Naive B cell (primary cell): ENCODE measurements around the gene ADCY2. TPM values are rescaled to one million over a fixed set of nuclear protein-coding genes. Genes with fewer than 3 reads are reported as not detected.
A peak's percentile ranks its signal among the peaks of the same experiment; 100 is the strongest.

ENCODE experiments used
- ATAC-seq, 2 donors: fragments of 150-1000 bp; cut with Tn5 transposase; 2 replicates each; pipeline ENCODE4 v1.10.0; 2021; ENCODE audit warnings: low read depth in 2 of 2, mild to moderate bottlenecking in 2 of 2, moderate library complexity in 2 of 2
- DNase-seq: peaks from one replicate; pipeline ENCODE4 v3.0.0; 2022
- H3K27ac Mint-ChIP-seq, 6 donors: one replicate each; pipeline ENCODE4 v1.8.0; 2020 to 2022; ENCODE audit warnings: mild to moderate bottlenecking in 6 of 6, mixed read lengths in 6 of 6, moderate library complexity in 5 of 6, inconsistent platforms in 2 of 6
- H3K27me3 Mint-ChIP-seq, 3 donors: one replicate each; pipeline ENCODE4 v1.8.0; 2021 to 2022; ENCODE audit warnings: mixed read lengths in 3 of 3, mild to moderate bottlenecking in 1 of 3
- H3K36me3 Mint-ChIP-seq, 2 donors: one replicate each; pipeline ENCODE4 v1.8.0; 2020 to 2022; ENCODE audit warnings: mixed read lengths in 2 of 2, inconsistent platforms in 1 of 2, mild to moderate bottlenecking in 1 of 2
- H3K4me1 Mint-ChIP-seq, 3 donors: one replicate each; pipeline ENCODE4 v1.8.0; 2020 to 2022; ENCODE audit warnings: mixed read lengths in 3 of 3, inconsistent platforms in 1 of 3, mild to moderate bottlenecking in 1 of 3, moderate library complexity in 1 of 3
- H3K4me3 Mint-ChIP-seq, 8 donors: one replicate each; pipeline ENCODE4 v1.8.0; 2020 to 2022; ENCODE audit warnings: mild to moderate bottlenecking in 8 of 8, mixed read lengths in 8 of 8, moderate library complexity in 8 of 8, inconsistent platforms in 2 of 8
- H3K9me3 Mint-ChIP-seq, 7 donors: one replicate each; pipeline ENCODE4 v1.8.0; 2020 to 2022; ENCODE audit warnings: mixed read lengths in 7 of 7, mild to moderate bottlenecking in 5 of 7, inconsistent platforms in 2 of 7, moderate library complexity in 1 of 7
- polyA plus RNA-seq, 6 donors: library from polyadenylated mRNA; unstranded; fragments of 300-500 nt; fragmentation: Illumina TruSeq; gene quantifications; one replicate each; pipeline ENCODE4 v1.2.3, GENCODE V29; 2021; ENCODE audit warnings: low read depth in 6 of 6

The ADCY2 gene
- polyA plus RNA-seq, 6 donors from 2014 or later, result not detected

DNA sequence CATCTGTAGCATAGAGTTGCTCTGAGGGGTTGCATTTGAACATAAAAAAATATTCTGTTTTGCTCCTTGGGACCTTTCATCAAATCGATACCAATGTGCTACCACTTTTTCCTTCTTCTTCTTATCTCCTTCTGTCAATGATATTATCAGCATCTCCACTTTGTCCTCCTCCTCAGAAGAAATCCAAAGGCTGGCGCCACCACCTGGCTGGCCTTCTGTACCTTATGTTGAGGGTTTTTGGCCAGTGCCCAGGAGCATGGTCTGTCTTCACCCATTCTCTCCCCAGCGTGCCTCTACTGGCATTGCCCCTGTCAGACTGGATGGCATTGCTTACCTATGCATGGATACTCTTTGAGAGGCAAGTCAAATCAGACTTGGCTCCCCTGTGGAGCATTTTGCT is 287.8 kb downstream of the ADCY2 start:
- peaks cover 0 to 8% (median 0%) of the 10 kb centered on the region in 7 donors for H3K9me3 Mint-ChIP-seq
- H3K4me1 Mint-ChIP-seq, result no peaks in the 10 kb centered on the region
- no peak for DNase-seq
- no peak overlapping the region for H3K4me3 Mint-ChIP-seq
- no peaks in the 10 kb centered on the region for H3K36me3 Mint-ChIP-seq
- H3K27me3 Mint-ChIP-seq, result no peaks in the 10 kb centered on the region
- no peak overlapping the region for H3K27ac Mint-ChIP-seq
- no peak for ATAC-seq

DNA sequence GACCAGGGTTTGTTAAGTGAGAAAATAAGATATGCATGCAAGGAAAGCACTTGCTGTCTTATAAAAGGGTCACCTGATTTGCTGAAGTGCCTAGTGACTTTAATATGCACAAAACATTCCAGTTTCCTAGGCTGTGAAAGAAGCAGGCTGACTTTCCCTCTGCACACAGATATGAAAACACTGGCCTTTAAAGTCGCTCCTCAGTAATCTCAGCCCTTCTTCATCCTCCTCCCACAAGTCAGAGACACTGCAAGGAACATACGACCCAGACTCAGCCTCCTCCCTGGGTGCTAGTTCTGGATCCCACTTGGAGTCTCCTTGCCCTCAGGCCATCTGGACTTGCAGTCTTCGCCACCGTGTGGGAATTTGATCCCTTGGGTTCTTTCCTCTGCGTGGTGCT is 288.9 kb downstream of the ADCY2 start:
- H3K4me3 Mint-ChIP-seq, result no peak overlapping the region
- H3K36me3 Mint-ChIP-seq, result no peaks in the 10 kb centered on the region
- H3K9me3 Mint-ChIP-seq, result peaks cover 0 to 6% (median 0%) of the 10 kb centered on the region in 7 donors
- no peak overlapping the region for H3K27ac Mint-ChIP-seq
- H3K4me1 Mint-ChIP-seq, result no peaks in the 10 kb centered on the region
- DNase-seq, result no peak
- no peak for ATAC-seq
- no peaks in the 10 kb centered on the region for H3K27me3 Mint-ChIP-seq

GRCh38 chr5:7686794-7687193 is 290.9 kb downstream of the ADCY2 start:
- Mint-ChIP-seq H3K4me3 (no peak overlapping the region), H3K27me3 (no peaks in the 10 kb centered on the region), H3K9me3 (peaks cover 0 to 3% (median 0%) of the 10 kb centered on the region in 7 donors), H3K27ac (no peak overlapping the region), H3K4me1 (no peaks in the 10 kb centered on the region), H3K36me3 (no peaks in the 10 kb centered on the region)
- no peak for ATAC-seq
- DNase-seq, result no peak

DNA sequence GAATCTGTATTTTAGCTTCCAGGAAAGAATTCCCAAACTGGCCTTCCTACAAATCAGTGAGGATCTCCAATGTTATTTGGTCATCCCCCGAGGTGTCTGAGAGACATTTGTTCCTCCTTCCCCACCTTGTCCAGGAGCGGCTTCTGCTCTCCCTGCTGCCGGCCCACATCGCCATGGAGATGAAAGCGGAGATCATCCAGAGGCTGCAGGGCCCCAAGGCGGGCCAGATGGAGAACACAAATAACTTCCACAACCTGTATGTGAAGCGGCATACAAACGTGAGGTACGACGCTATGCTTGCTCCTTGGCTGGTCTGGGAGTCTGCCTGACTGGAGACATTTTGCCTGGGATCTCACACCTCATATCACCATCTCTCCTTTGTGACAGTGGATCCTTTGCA is 294.6 kb downstream of the ADCY2 start:
- Mint-ChIP-seq H3K27ac (no peak overlapping the region), H3K9me3 (peaks cover 0 to 7% (median 2%) of the 10 kb centered on the region in 7 donors)
- ATAC-seq, result no peak

GRCh38 chr5:7705261-7705660 is 309.3 kb downstream of the ADCY2 start:
- Mint-ChIP-seq H3K27ac (no peak overlapping the region), H3K9me3 (peaks cover 0 to 7% (median under 1%) of the 10 kb centered on the region in 7 donors), H3K4me1 (no peaks in the 10 kb centered on the region), H3K4me3 (peak overlapping the region in 1 of 8 donors; percentile 3), H3K36me3 (no peaks in the 10 kb centered on the region), H3K27me3 (peaks cover 0 to 4% (median 0%) of the 10 kb centered on the region in 3 donors)
- DNase-seq (no peak), ATAC-seq (no peak)

More for the DNA sequence above, 294.6 kb downstream of the ADCY2 start:
- Mint-ChIP-seq H3K27me3 (no peaks in the 10 kb centered on the region), H3K36me3 (no peaks in the 10 kb centered on the region), H3K4me3 (no peak overlapping the region), H3K4me1 (no peaks in the 10 kb centered on the region)
- DNase-seq, result no peak

DNA sequence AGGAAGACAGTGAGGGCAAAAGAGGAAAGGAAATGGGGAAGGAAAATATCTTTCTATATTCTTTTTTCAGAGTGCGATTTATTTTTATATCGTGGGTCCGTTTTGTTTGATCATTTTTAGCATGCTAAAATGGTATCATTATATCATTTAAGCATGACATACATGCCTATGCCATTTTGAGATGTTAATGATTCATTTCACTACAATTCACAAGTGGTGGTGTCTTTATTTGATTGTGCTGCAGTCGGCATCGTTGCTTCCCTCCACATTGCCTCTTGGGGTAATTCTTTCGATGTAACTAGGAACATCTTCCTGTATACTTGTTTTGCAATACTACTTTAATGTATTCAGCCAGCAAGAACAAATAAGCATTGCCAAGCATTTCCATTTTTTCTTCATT is 309.8 kb downstream of the ADCY2 start:
- Mint-ChIP-seq H3K9me3 (peaks cover 0 to 7% (median 1%) of the 10 kb centered on the region in 7 donors), H3K27me3 (peaks cover 0 to 4% (median 0%) of the 10 kb centered on the region in 3 donors), H3K4me1 (no peaks in the 10 kb centered on the region), H3K27ac (no peak overlapping the region), H3K4me3 (no peak overlapping the region), H3K36me3 (no peaks in the 10 kb centered on the region)
- DNase-seq (no peak), ATAC-seq (no peak)

DNA sequence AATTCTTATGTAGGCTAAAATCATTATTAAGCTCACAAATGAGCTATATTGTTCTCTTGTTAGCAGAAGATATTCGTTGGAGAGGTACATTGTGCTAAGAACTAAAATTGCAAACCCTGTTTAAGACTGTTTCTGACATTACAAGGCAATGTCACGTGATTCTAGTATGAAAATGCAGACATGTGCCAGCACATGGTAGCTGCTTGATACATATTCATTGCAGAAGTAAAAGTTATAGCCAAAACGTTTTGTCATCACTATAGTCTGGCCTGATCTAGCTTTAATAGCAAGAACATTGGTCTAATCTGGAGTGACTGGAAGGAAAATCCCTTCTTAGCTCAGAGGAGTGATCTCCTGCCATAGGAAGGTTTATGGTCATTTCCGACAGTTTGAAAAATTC is 310.3 kb downstream of the ADCY2 start:
- ATAC-seq, result no peak
- no peak for DNase-seq
- Mint-ChIP-seq H3K9me3 (peaks cover 0 to 7% (median 1%) of the 10 kb centered on the region in 7 donors), H3K27me3 (peaks cover 0 to 4% (median 0%) of the 10 kb centered on the region in 3 donors), H3K4me3 (no peak overlapping the region), H3K36me3 (no peaks in the 10 kb centered on the region), H3K4me1 (no peaks in the 10 kb centered on the region), H3K27ac (no peak overlapping the region)

DNA sequence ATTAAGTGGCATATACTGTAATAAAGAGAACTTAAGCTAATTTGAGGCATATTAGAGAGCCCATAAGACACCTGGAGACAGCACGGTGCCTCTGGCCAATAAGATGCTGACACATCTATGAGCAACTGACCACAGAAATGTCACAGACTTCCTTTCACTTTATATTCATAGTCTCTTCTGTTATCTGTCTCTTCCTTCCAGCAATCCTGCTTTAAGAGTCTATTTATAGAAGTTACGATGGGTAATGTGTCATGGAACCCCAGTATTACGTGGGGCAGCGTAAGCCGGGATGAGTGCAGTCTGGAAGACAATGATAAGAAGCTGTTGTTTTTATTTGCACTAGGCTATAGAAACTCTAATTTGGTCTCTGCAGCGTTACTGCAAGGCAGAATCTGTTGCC is 318.2 kb downstream of the ADCY2 start:
- Mint-ChIP-seq H3K4me3 (no peak overlapping the region), H3K9me3 (peaks cover 0 to 5% (median 1%) of the 10 kb centered on the region in 7 donors), H3K36me3 (no peaks in the 10 kb centered on the region), H3K27me3 (no peaks in the 10 kb centered on the region), H3K27ac (no peak overlapping the region), H3K4me1 (no peaks in the 10 kb centered on the region)
- ATAC-seq (no peak), DNase-seq (no peak)

DNA sequence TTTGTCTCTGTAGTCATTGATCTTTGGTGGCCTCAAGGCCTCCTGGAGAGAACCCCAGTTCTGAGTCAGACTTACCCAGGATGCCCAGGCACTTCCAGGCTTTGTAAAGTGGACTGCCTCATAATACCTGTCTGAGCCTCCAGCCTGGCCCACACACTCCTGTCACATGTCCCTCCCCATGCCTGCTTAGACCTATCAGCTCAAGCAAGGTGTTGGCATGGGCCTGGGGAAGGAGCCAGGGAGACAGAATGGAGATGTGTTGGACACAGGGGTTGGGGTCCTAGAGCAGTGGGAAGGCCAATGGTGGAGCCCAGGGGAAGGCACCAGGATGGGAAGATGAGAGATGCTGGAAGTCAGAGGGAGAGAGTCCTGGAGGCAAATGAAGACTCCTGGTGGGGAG is 318.8 kb downstream of the ADCY2 start:
- no peaks in the 10 kb centered on the region for H3K36me3 Mint-ChIP-seq
- H3K9me3 Mint-ChIP-seq, result peaks cover 0 to 5% (median 1%) of the 10 kb centered on the region in 7 donors
- no peaks in the 10 kb centered on the region for H3K4me1 Mint-ChIP-seq
- DNase-seq, result no peak
- peaks cover 0 to 3% (median 0%) of the 10 kb centered on the region in 3 donors for H3K27me3 Mint-ChIP-seq
- ATAC-seq, result no peak
- H3K4me3 Mint-ChIP-seq, result no peak overlapping the region
- H3K27ac Mint-ChIP-seq, result no peak overlapping the region

DNA sequence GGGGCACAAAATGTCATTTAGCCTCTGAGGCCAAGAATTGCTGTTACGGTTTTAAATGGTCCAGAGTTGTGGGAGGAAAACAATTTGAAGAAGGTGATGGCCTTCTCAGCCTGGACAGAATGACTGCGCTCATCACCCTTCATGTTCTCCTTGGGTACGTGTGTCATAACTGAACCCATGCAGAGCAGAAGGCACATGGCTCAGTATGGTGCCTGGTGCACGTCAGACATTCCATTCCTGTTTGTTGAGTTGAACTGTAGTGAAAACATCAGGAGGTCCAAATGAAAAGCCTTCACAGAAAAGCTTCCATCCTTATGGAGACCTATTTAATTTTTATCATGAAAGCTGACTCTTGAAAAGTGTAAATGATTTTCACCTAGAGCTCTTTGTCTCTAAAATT is 321.8 kb downstream of the ADCY2 start:
- H3K4me1 Mint-ChIP-seq, result no peaks in the 10 kb centered on the region
- H3K9me3 Mint-ChIP-seq, result peaks cover 0 to 7% (median 2%) of the 10 kb centered on the region in 7 donors
- ATAC-seq, result no peak
- DNase-seq, result no peak
- no peak overlapping the region for H3K27ac Mint-ChIP-seq
- no peak overlapping the region for H3K4me3 Mint-ChIP-seq
- peaks cover 0 to 3% (median 0%) of the 10 kb centered on the region in 3 donors for H3K27me3 Mint-ChIP-seq
- H3K36me3 Mint-ChIP-seq, result no peaks in the 10 kb centered on the region

DNA sequence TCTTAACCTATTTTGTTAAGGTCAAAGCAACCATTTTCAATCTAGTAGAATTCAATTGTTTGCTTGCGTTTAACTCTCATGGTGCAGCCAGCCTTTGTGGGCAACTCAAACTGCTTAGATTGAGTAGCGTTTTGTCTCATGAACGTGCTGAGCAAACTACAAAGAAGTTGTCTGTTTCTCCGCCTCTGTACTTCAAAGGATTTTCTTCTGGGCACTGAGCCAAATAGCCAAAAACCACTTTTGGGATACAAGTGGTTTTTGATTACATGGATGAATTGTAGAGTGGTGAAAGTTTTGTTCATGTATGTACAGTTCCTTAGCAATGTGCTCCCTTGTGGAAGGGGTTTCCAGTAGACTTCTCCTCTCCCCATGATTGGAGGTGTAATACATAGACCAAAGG is 332.1 kb downstream of the ADCY2 start:
- DNase-seq (no peak), ATAC-seq (no peak)
- H3K27ac Mint-ChIP-seq, result no peak overlapping the region
- peaks cover 0 to under 1% (median 0%) of the 10 kb centered on the region in 3 donors for H3K27me3 Mint-ChIP-seq
- H3K4me3 Mint-ChIP-seq, result no peak overlapping the region
- no peaks in the 10 kb centered on the region for H3K4me1 Mint-ChIP-seq
- peaks cover 0 to 2% (median 0%) of the 10 kb centered on the region in 7 donors for H3K9me3 Mint-ChIP-seq
- H3K36me3 Mint-ChIP-seq, result no peaks in the 10 kb centered on the region

GRCh38 chr5:7741415-7742065 is 345.6 kb downstream of the ADCY2 start:
- Mint-ChIP-seq H3K27ac (no peak overlapping the region), H3K4me1 (no peaks in the 10 kb centered on the region), H3K4me3 (no peak overlapping the region), H3K36me3 (no peaks in the 10 kb centered on the region), H3K27me3 (peaks cover 0 to 17% (median 4%) of the 10 kb centered on the region in 3 donors), H3K9me3 (peaks cover 0 to 1% (median 0%) of the 10 kb centered on the region in 7 donors)
- DNase-seq (no peak), ATAC-seq (no peak)

DNA sequence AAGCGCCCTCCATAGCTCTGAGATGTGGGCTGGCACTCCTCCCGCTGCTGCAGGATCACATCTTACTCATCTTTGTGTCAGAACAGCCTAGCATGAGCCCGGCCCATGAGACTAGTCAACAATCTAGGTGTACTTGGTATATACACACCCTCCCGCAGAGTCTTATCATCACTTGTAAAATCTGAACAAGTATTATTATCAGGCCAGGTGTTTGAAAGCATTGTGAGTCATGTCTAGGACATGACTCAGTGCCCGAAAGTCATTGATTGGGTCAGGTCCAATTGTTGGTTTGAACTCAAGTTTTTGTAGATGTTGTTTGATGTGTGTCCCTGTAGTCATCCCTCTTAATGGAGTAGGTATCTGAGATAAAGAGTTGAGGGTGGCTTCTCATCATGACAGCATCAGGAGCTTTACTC is 346.3 kb downstream of the ADCY2 start:
- no peak overlapping the region for H3K4me3 Mint-ChIP-seq

GRCh38 chr5:7745882-7746610 is 350.1 kb downstream of the ADCY2 start:
- no peaks in the 10 kb centered on the region for H3K4me1 Mint-ChIP-seq
- DNase-seq (no peak), ATAC-seq (no peak)
- no peaks in the 10 kb centered on the region for H3K36me3 Mint-ChIP-seq
- H3K27ac Mint-ChIP-seq, result no peak overlapping the region
- peaks cover 0 to 13% (median 10%) of the 10 kb centered on the region in 3 donors for H3K27me3 Mint-ChIP-seq
- H3K9me3 Mint-ChIP-seq, result peaks cover 0 to 1% (median 0%) of the 10 kb centered on the region in 7 donors
- no peak overlapping the region for H3K4me3 Mint-ChIP-seq

More for the DNA sequence above, 346.3 kb downstream of the ADCY2 start:
- H3K4me1 Mint-ChIP-seq, result no peaks in the 10 kb centered on the region
- H3K36me3 Mint-ChIP-seq, result no peaks in the 10 kb centered on the region
- peaks cover 0 to 1% (median 0%) of the 10 kb centered on the region in 7 donors for H3K9me3 Mint-ChIP-seq
- no peak for DNase-seq
- H3K27ac Mint-ChIP-seq, result no peak overlapping the region
- no peak for ATAC-seq
- peaks cover 0 to 22% (median 8%) of the 10 kb centered on the region in 3 donors for H3K27me3 Mint-ChIP-seq
